H9 (cell line): ENCODE results near the gene ENKUR. TPM values are rescaled to one million over a fixed set of nuclear protein-coding genes. Genes with fewer than 3 reads are reported as not detected.
"Not testable (repeated sequence)": the region's sequence is repeated elsewhere in the genome, so short reads cannot be mapped to it uniquely, and the experiment has no call there.

Experiments used
- DNase-seq: peaks from one replicate; pipeline ENCODE4 v3.0.0-alpha.2; 2017
- H2AFZ ChIP-seq: one replicate; pipeline ENCODE4 v1.6.1; 2013; ENCODE audit warnings: mild to moderate bottlenecking, low read length, control low read depth, moderate library complexity
- H2AK5ac ChIP-seq: 2 replicates; pipeline ENCODE4 v1.6.1; 2013; ENCODE audit warnings: low read length, control low read depth, mixed read lengths; ENCODE audit not compliant: insufficient read length
- H2BK120ac ChIP-seq: one replicate; pipeline ENCODE4 v1.6.1; 2013; ENCODE audit warnings: low read depth, mild to moderate bottlenecking, low read length, control low read depth, inconsistent platforms; ENCODE audit not compliant: poor library complexity, severe bottlenecking
- H2BK12ac ChIP-seq: 2 replicates; pipeline ENCODE4 v1.6.1; 2013; ENCODE audit warnings: low read length, control low read depth, mixed read lengths, low read depth; ENCODE audit not compliant: insufficient read length
- H2BK15ac ChIP-seq: 2 replicates; pipeline ENCODE4 v1.6.1; 2013; ENCODE audit warnings: low read depth, low read length, control low read depth
- H2BK20ac ChIP-seq: one replicate; pipeline ENCODE4 v1.6.1; 2013; ENCODE audit warnings: low read depth, mild to moderate bottlenecking, low read length, control low read depth, inconsistent platforms; ENCODE audit not compliant: poor library complexity, severe bottlenecking
- H2BK5ac ChIP-seq: 2 replicates; pipeline ENCODE4 v1.6.1; 2013; ENCODE audit warnings: low read length, control low read depth, mixed read lengths; ENCODE audit not compliant: insufficient read length
- H3K14ac ChIP-seq: 2 replicates; pipeline ENCODE4 v1.6.1; 2013; ENCODE audit warnings: low read length, control low read depth; ENCODE audit not compliant: insufficient read depth
- H3K18ac ChIP-seq: 2 replicates; pipeline ENCODE4 v1.6.1; 2013; ENCODE audit warnings: low read depth, mild to moderate bottlenecking, mixed read lengths, low read length, control low read depth; ENCODE audit not compliant: insufficient read length
- H3K23ac ChIP-seq: 2 replicates; pipeline ENCODE4 v1.6.1; 2013; ENCODE audit warnings: low read length, control low read depth, mixed read lengths, low read depth; ENCODE audit not compliant: insufficient read length
- H3K23me2 ChIP-seq: 2 replicates; pipeline ENCODE4 v1.6.1; 2013; ENCODE audit warnings: low read depth, mild to moderate bottlenecking, mixed read lengths, low read length, control low read depth; ENCODE audit not compliant: insufficient read length, poor library complexity, severe bottlenecking
- H3K27ac ChIP-seq: 2 replicates; pipeline ENCODE4 v1.5.1; 2013; ENCODE audit warnings: low read length, control low read depth, mixed read lengths, low read depth; ENCODE audit not compliant: insufficient read length
- H3K27me3 ChIP-seq: 2 replicates; pipeline ENCODE4 v1.6.1; 2013; ENCODE audit warnings: low read length, control low read depth, inconsistent platforms; ENCODE audit not compliant: insufficient read depth
- H3K4ac ChIP-seq: 2 replicates; pipeline ENCODE4 v1.6.1; 2013; ENCODE audit warnings: low read depth, mild to moderate bottlenecking, control low read depth, inconsistent platforms, low read length, moderate library complexity
- H3K4me1 ChIP-seq: 2 replicates; pipeline ENCODE4 v1.6.1; 2013; ENCODE audit warnings: low read length, control low read depth, inconsistent platforms; ENCODE audit not compliant: insufficient read depth
- H3K4me2 ChIP-seq: 2 replicates; pipeline ENCODE4 v1.6.1; 2013; ENCODE audit warnings: low read length, control low read depth, mixed read lengths; ENCODE audit not compliant: insufficient read length, insufficient read depth
- H3K56ac ChIP-seq: 2 replicates; pipeline ENCODE4 v1.6.1; 2013; ENCODE audit warnings: low read depth, mild to moderate bottlenecking, mixed read lengths, low read length, control low read depth; ENCODE audit not compliant: insufficient read length
- H3K79me1 ChIP-seq: 2 replicates; pipeline ENCODE4 v1.6.1; 2013; ENCODE audit warnings: low read depth, mild to moderate bottlenecking, moderate library complexity, low read length, control low read depth, inconsistent platforms; ENCODE audit not compliant: insufficient read depth, poor library complexity, severe bottlenecking
- H3K79me2 ChIP-seq: 2 replicates; pipeline ENCODE4 v1.6.1; 2013; ENCODE audit warnings: low read length, control low read depth, inconsistent platforms; ENCODE audit not compliant: insufficient read depth
- H3K9ac ChIP-seq: 2 replicates; pipeline ENCODE4 v1.6.1; 2013; ENCODE audit warnings: low read length, control low read depth, mixed read lengths; ENCODE audit not compliant: insufficient read length; ENCODE audit errors: extremely low read depth
- H3K9me3 ChIP-seq: one replicate; pipeline ENCODE4 v1.6.1; 2013; ENCODE audit warnings: low read depth, low read length, inconsistent platforms; ENCODE audit not compliant: control insufficient read depth
- H3T11ph ChIP-seq: one replicate; pipeline ENCODE4 v1.6.1; 2013; ENCODE audit warnings: mild to moderate bottlenecking, low read length, control low read depth, inconsistent platforms
- H4K20me1 ChIP-seq: one replicate; pipeline ENCODE4 v1.6.1; 2013; ENCODE audit not compliant: control insufficient read depth, insufficient read length, insufficient read depth
- H4K5ac ChIP-seq: 2 replicates; pipeline ENCODE4 v1.6.1; 2013; ENCODE audit warnings: low read depth, mild to moderate bottlenecking, mixed read lengths, low read length, control low read depth; ENCODE audit not compliant: insufficient read length
- H4K8ac ChIP-seq: replicated peaks from 2 replicates; pipeline ENCODE4 v1.6.1; 2013; ENCODE audit warnings: low read length, control low read depth, mixed read lengths, low read depth; ENCODE audit not compliant: insufficient read length
- H4K91ac ChIP-seq: 2 replicates; pipeline ENCODE4 v1.6.1; 2013; ENCODE audit warnings: low read depth, mild to moderate bottlenecking, moderate library complexity, mixed read lengths, low read length, control low read depth; ENCODE audit not compliant: insufficient read length
- H3K27ac Mint-ChIP-seq, 3 experiments: 2 replicates in 2 of 3; 3 replicates in 1 of 3; pipeline ENCODE4 v1.8.0; 2020 to 2021; ENCODE audit warnings: mixed read lengths in 3 of 3, mild to moderate bottlenecking in 1 of 3, moderate library complexity in 1 of 3
- H3K27me3 Mint-ChIP-seq: 2 replicates; pipeline ENCODE4 v1.8.0; 2021; ENCODE audit warnings: low read depth, mild to moderate bottlenecking, moderate library complexity, mixed read lengths
- H3K36me3 Mint-ChIP-seq, 3 experiments: 2 replicates in 2 of 3; 3 replicates in 1 of 3; pipeline ENCODE4 v1.8.0; 2020 to 2021; ENCODE audit warnings: low read depth in 3 of 3, mixed read lengths in 3 of 3; ENCODE audit not compliant: insufficient read depth in 1 of 3
- H3K4me1 Mint-ChIP-seq, 2 experiments: 2 replicates each; pipeline ENCODE4 v1.8.0; 2020; ENCODE audit warnings: mixed read lengths in 2 of 2
- H3K4me3 Mint-ChIP-seq, 2 experiments: 2 replicates in 1 of 2; 3 replicates in 1 of 2; pipeline ENCODE4 v1.8.0; 2020 to 2021; ENCODE audit warnings: mild to moderate bottlenecking in 2 of 2, mixed read lengths in 2 of 2, moderate library complexity in 1 of 2
- H3K9me3 Mint-ChIP-seq, 2 experiments: 2 replicates in 1 of 2; 3 replicates in 1 of 2; pipeline ENCODE4 v1.8.0; 2020; ENCODE audit warnings: mild to moderate bottlenecking in 2 of 2, mixed read lengths in 2 of 2, moderate library complexity in 1 of 2
- WGBS: extraction: QIAGEN DNeasy Blood & Tissue Kit; methylation state at CpG from one replicate; pipeline ENCODE4 v1.1.7; 2013; ENCODE audit warnings: missing lambda C conversion rate, low lambda C conversion rate, mixed read lengths; ENCODE audit not compliant: insufficient read length; ENCODE audit errors: extremely low coverage; 5-methylcytosine and 5-hydroxymethylcytosine counted together
- total RNA-seq: library from RNA; stranded (reverse); gene quantifications from 2 replicates; pipeline ENCODE4 v1.2.1, GENCODE V29; 2021
- TF ChIP-seq, protein P1 (sequence below): fragments of 200-600 bp; sonication (generic); conservative IDR thresholded peaks from 3 replicates; pipeline ENCODE4 v1.8.0; 2021; ENCODE audit warnings: antibody characterized with exemption, mild to moderate bottlenecking

The ENKUR gene
- total RNA-seq, 1 experiment from 2014 or later: not detected

DNA sequence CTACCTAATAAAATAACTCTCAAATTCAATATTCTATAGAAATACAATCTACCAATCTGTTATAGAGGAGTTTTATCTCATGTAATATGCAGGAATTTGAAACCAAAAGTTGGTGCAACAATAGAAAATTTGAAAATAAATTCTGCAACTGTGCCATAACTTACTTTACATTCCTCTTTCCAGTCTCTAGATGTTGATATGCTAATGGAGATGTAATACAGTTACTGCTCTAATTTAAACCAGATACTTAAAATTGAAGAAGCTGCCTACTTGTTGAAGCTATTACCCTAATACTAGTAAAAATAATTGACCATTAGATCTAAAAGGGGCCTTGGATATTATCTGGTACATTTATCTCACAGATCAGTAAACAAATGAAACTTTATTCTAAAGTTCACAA is 1.4 kb downstream of the ENKUR start:
- Histone ChIP-seq H2BK120ac (no peak overlapping the region), H2BK12ac (no peak overlapping the region), H3K27me3 (no peaks in the 10 kb centered on the region), H2AFZ (no peak overlapping the region), H3K79me2 (no peaks in the 10 kb centered on the region), H2BK20ac (no peak overlapping the region), H2BK15ac (no peak overlapping the region), H3K9ac (no peak overlapping the region), H4K91ac (no peak overlapping the region), H4K5ac (no peak overlapping the region), H3K18ac (no peak overlapping the region), H3K23ac (no peak overlapping the region), H2AK5ac (no peak overlapping the region), H2BK5ac (no peak overlapping the region), H4K20me1 (no peaks in the 10 kb centered on the region), H3K4me2 (no peak overlapping the region), H3K56ac (no peak overlapping the region), H3K14ac (no peak overlapping the region), H3K9me3 (no peaks in the 10 kb centered on the region), H3T11ph (no peak overlapping the region), H4K8ac (no peak overlapping the region), H3K4me1 (no peaks in the 10 kb centered on the region), H3K79me1 (no peaks in the 10 kb centered on the region), H3K4ac (no peak overlapping the region), H3K23me2 (peaks cover 10% of the 10 kb centered on the region), H3K27ac (no peak overlapping the region)
- TF ChIP-seq, protein P1, sequence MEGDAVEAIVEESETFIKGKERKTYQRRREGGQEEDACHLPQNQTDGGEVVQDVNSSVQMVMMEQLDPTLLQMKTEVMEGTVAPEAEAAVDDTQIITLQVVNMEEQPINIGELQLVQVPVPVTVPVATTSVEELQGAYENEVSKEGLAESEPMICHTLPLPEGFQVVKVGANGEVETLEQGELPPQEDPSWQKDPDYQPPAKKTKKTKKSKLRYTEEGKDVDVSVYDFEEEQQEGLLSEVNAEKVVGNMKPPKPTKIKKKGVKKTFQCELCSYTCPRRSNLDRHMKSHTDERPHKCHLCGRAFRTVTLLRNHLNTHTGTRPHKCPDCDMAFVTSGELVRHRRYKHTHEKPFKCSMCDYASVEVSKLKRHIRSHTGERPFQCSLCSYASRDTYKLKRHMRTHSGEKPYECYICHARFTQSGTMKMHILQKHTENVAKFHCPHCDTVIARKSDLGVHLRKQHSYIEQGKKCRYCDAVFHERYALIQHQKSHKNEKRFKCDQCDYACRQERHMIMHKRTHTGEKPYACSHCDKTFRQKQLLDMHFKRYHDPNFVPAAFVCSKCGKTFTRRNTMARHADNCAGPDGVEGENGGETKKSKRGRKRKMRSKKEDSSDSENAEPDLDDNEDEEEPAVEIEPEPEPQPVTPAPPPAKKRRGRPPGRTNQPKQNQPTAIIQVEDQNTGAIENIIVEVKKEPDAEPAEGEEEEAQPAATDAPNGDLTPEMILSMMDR: no peak
- H3K9me3 Mint-ChIP-seq: peaks cover 0 to 4% of the 10 kb centered on the region in 2 experiments; a peak in 2 of 5 replicates
- peaks cover 8 to 11% of the 10 kb centered on the region in 2 experiments for H3K4me1 Mint-ChIP-seq
- DNase-seq: no peak
- peaks cover 0 to 5% (median 0%) of the 10 kb centered on the region in 3 experiments; a peak in 4 of 7 replicates for H3K36me3 Mint-ChIP-seq
- H3K4me3 Mint-ChIP-seq: no peak overlapping the region
- no peaks in the 10 kb centered on the region for H3K27me3 Mint-ChIP-seq
- no peak overlapping the region for H3K27ac Mint-ChIP-seq

GRCh38 chr10:25011591-25011990 is 4.4 kb downstream of the ENKUR start:
- not testable (repeated sequence) for H2AK5ac ChIP-seq, H3K4me1 ChIP-seq, H2AFZ ChIP-seq, H3K9ac ChIP-seq, H3K56ac ChIP-seq, H3K27ac Mint-ChIP-seq, H2BK15ac ChIP-seq, H3T11ph ChIP-seq, H3K23ac ChIP-seq, DNase-seq, H2BK120ac ChIP-seq, H3K14ac ChIP-seq, H4K8ac ChIP-seq, H3K27me3 Mint-ChIP-seq, H3K27me3 ChIP-seq, H3K23me2 ChIP-seq, H3K18ac ChIP-seq, H4K20me1 ChIP-seq, H3K36me3 Mint-ChIP-seq, H4K5ac ChIP-seq, H2BK12ac ChIP-seq, H3K4me1 Mint-ChIP-seq, H3K27ac ChIP-seq, H3K4me3 Mint-ChIP-seq, H4K91ac ChIP-seq, H2BK5ac ChIP-seq, H3K9me3 ChIP-seq, H3K4me2 ChIP-seq, H3K4ac ChIP-seq, H3K9me3 Mint-ChIP-seq, H2BK20ac ChIP-seq, H3K79me1 ChIP-seq, H3K79me2 ChIP-seq
- WGBS: no CpG with 5 or more reads among the region's 2 CpGs
